ENCODE measurements around the gene MKLN1. TPM values are rescaled to one million over a fixed set of nuclear protein-coding genes. Genes with fewer than 3 reads are reported as not detected.

Gene MKLN1
- total and polyA plus RNA-seq, 2 of the 4 experiments (the other 2 are of a cell fraction), result 17.5 to 52.0 TPM

GRCh38 chr7:131294553-131294952 lies 33.1 kb upstream of the MKLN1 start:
- Histone ChIP-seq H2BK15ac (ENCODE audit: low read depth, low read length) (no peak overlapping the region), H2AK5ac (ENCODE audit: low read depth, low read length) (no peak overlapping the region), H3K56ac (ENCODE audit: extremely low read depth, insufficient read depth, low read length) (no peak overlapping the region), H3K9ac (ENCODE audit: low read depth, low read length) (no peak overlapping the region), H4K91ac (ENCODE audit: insufficient read depth, low read depth, low read length) (no peak overlapping the region), H2BK120ac (ENCODE audit: low read depth, low read length) (no peak overlapping the region), H2AFZ (replicated peaks; ENCODE audit: low read length, poor library complexity) (no peak overlapping the region), H3K4ac (ENCODE audit: low read depth, low read length) (no peak overlapping the region), H3K36me3 (ENCODE audit: control insufficient read depth, insufficient read depth, low read length) (no peaks in the 10 kb centered on the region), H3K9me1 (ENCODE audit: insufficient read depth, low read length) (no peaks in the 10 kb centered on the region), H2BK5ac (ENCODE audit: low read depth, low read length, poor library complexity, severe bottlenecking) (no peak overlapping the region), H3K4me2 (ENCODE audit: low read depth, low read length) (no peak overlapping the region), H3K18ac (ENCODE audit: low read depth, low read length) (no peak overlapping the region), H2AK9ac (replicated peaks; ENCODE audit: low read depth, low read length, poor library complexity) (no peak overlapping the region), H3K23ac (ENCODE audit: low read depth, low read length) (no peak overlapping the region), H3K9me3 (ENCODE audit: control insufficient read depth, insufficient read depth, low read length) (no peaks in the 10 kb centered on the region), H3K27me3 (ENCODE audit: control insufficient read depth, insufficient read depth, low read length) (no peaks in the 10 kb centered on the region), H3K79me1 (ENCODE audit: low read depth in 1 of 2, low read length in 2 of 2) (no peaks in the 10 kb centered on the region), H2BK20ac (ENCODE audit: low read depth, low read length) (no peak overlapping the region), H4K20me1 (ENCODE audit: insufficient read depth, low read length) (no peaks in the 10 kb centered on the region), H3K14ac (replicated peaks; ENCODE audit: low read depth, low read length) (no peak overlapping the region), H4K8ac (ENCODE audit: low read depth in 2 of 2, low read length in 2 of 2) (no peak overlapping the region), H4K5ac (ENCODE audit: low read depth, low read length) (no peak overlapping the region), H3K27ac (ENCODE audit: insufficient read depth, low read length) (no peak overlapping the region), H3K4me1 (ENCODE audit: control insufficient read depth, insufficient read depth, low read length) (peaks cover 3% of the 10 kb centered on the region), H3K4me3 (ENCODE audit: insufficient read depth, low read depth, low read length) (no peak overlapping the region)
- dilution Hi-C loops (cut with HindIII; ENCODE audit: low sequenced_read_pairs, unreplicated experiment), result no loop called here
- 60% methylated on average over 1 of the region's 3 CpGs; no CpG with 5 or more reads in 1 of the 2 experiments for WGBS, 2 experiments (ENCODE audit: extremely low coverage in 2 of 2, insufficient read length in 1 of 2)
- intact Hi-C loops (cut with micrococcal nuclease), result no loop called here
- DNase-seq (no peak), ATAC-seq (ENCODE audit: low read depth) (no peak)
- TF ChIP-seq RCOR1 (IDR thresholded peaks at IDR 0.05; ENCODE audit: insufficient replicate concordance, low read length) (no peak), RAD21 (IDR thresholded peaks at IDR 0.05; ENCODE audit: low read length) (no peak), FOS (IDR thresholded peaks at IDR 0.05; ENCODE audit: low read depth, low read length) (no peak), CTCF (conservative IDR thresholded peaks at IDR 0.05; ENCODE audit: low read depth, low read length) (no peak), MXI1 (IDR thresholded peaks at IDR 0.05; ENCODE audit: borderline replicate concordance, low read depth, low read length) (no peak), MAFK (IDR thresholded peaks at IDR 0.05; ENCODE audit: low read depth, low read length) (no peak), CEBPB (IDR thresholded peaks at IDR 0.05; ENCODE audit: low read depth, low read length) (no peak), ELK1 (IDR thresholded peaks at IDR 0.05; ENCODE audit: borderline replicate concordance, low read depth, low read length) (no peak)
- POLR2A ChIA-PET (ENCODE audit: unreplicated experiment), result no interaction called here
- in situ Hi-C loops (cut with MboI; ENCODE audit: low sequenced_read_pairs), result no loop called here
- CTCF ChIA-PET, result no interaction called here
- BruUV-seq (replicated peaks), result no TSS peak
